GM19397 (cell line): Measurements from ENCODE around the gene RTN4RL1.

ENCODE experiments used
- ATAC-seq: cut with Tn5 transposase; IDR thresholded peaks from one replicate; pipeline ENCODE4 v1.9.1; 2021; ENCODE audit warnings: mild to moderate bottlenecking, moderate library complexity; ENCODE audit not compliant: unreplicated experiment

Gene RTN4RL1, protein sequence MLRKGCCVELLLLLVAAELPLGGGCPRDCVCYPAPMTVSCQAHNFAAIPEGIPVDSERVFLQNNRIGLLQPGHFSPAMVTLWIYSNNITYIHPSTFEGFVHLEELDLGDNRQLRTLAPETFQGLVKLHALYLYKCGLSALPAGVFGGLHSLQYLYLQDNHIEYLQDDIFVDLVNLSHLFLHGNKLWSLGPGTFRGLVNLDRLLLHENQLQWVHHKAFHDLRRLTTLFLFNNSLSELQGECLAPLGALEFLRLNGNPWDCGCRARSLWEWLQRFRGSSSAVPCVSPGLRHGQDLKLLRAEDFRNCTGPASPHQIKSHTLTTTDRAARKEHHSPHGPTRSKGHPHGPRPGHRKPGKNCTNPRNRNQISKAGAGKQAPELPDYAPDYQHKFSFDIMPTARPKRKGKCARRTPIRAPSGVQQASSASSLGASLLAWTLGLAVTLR

DNA sequence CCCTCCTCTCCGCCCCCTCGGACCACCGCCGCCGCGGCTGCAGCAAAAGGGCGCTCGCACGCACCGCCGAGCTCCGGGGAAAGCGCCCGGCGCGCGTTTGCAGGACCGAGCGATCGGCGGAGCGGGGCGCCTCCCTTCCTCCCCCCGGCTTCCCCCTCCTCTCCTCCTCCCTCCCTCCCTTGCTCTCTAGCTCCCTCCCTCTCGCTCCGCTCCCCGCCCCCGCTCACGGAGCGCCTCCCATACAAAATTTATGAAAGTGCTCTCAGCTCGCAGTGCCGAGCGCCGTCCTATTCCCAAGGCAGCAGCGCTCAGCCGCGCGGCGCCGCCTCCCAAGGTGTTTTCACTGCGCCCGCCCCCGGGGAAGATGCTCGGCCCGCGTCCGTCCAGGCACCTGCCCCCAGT is at the start of gene RTN4RL1:
TSS of gene RTN4RL1 (minus strand) at position 115 of the 402 bp plus-strand sequence. CDS start 469 bp downstream, outside the sequence.
- ATAC-seq: no peak

DNA sequence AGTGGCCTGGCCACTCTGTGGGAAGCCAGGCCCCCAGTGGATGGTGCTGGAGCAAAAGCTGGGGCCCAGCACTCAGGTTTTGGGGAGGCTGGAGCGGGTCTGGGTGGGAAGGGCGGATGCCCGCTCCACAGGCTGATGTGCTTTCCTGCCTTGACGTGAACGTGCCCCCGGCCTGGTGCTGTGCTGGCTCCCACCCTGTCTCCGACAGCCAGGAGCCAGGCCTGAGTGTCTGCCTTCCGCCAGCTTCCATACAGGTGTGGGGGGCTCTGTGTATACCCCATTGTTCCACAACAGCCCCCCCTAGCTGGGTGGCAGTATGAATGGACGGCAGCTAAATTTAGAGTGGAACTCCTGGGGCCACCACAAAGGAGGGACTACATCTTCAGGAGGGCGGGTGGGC is 49.8 kb upstream of the RTN4RL1 start:
- ATAC-seq: no peak

DNA sequence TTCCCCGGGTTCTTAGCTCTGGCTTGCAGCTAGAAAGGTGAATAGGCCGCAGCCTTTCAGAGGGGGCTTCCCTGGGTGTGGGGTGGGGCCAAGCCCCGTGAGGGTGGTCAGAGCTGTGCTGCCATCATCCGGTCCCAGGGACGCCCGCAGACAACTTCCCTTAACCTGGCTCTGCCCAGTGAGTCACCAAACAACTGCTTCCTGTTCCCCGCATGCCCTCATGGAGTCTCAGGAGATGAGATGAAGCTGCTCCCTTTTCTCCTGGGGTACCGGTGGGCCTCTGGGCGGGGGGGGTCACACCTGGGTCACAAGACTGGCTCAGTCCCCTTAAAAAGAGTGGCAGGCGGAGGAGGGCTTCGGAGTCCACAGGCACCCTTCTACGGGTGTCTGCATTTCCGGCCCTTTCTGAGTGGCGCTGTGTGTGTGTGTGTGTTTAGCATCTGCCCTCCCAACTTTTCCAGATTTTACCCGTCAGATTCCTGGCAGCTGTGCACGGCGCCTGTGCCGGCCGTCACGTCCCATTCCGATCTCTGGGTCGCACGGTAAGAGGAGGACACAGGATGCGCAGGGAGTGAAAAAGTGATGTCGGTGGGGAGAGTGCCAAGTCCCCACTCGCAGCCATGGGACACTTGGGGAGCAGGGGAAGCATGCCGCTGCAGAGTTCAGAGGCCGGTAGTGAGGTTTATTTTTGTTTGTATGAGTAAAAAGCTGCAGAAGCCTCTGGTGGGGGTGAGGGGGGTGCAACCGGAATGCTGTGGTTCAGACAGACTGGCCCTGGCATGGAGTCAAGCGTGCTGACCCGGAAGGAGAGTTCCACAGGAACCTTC is 46.5 kb upstream of the RTN4RL1 start:
- ATAC-seq: no peak

DNA sequence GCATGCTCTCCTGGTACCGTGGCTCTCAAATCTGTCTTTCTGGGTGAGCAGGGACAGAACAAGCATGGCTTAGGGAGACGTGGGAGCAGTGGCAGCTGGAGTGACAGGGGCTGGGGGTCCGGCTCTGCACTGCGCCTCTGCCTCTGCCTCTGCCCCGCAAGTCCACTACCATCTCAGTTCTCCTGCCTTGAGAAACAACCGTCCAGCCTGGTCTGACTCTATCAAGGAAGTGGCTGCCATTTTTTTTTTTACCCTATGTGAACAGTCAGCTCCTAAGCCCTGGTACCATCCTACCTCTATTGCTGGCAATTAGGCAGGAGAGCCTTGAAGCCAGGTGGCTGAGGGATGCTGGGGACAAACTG is 45.9 kb upstream of the RTN4RL1 start:
- ATAC-seq: no peak

DNA sequence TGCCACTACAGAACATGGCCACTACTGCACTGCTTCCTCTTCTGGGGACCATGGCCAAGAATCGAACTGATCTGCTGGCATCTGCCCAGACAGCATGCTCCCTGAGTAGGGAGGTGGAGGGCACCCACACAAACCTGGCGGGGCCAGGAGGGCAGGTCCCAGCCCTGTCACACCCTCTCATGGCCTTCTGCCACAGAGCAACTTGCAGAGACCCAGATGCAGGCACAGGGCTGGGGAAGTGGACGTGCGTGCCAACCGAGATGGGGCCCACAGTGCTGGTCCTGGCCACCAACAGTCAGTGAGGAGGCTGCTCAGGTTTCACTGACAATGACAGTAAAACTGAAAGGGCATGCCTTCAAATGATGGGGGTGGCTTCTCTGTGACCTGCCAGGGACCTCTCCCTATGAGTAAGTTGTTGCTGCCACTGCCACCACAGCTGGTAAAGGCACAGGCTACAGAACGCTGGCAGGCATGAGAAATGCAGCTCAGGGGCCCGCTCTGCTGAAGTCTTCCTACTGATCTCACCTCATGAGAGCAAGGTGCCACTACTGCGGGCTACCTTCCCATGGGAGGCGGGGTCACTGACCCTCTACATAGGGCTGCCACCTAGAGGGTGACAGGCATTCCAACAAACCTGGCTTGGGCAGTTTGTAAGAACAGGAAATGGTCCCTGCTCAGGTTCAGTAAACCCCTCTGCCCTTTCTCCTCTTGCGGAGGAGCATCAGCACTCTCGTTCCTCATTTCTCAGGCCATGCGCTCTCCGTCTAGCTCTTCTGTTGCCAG is 45.3 kb upstream of the RTN4RL1 start:
- peak; percentile 72 for ATAC-seq

DNA sequence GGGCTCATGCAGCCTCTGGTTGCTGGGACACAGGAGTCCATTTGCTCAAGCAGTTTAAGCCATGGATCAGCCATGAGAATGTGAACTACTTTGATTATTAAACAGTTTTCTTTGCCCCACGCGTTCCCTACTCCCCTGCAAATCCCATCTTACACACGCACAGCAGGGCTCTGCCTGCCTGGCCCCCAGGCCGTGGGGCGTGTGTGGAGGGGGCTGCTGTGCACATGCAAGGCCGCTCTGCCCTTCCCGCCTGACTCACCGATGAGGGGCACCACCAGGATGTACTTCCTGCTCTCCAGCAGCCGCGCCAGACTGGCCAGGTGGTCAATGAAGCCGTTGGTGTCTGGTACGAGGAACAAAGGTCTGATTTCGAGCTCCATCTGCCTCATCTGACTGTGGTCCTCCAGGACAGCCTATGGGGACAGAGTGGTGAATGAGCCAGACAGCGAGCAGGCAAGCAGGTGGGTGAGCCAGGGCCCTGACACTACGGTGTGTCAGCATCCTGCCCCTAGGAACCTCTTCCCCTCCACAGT is 43.5 kb upstream of the RTN4RL1 start:
- ATAC-seq: no peak

DNA sequence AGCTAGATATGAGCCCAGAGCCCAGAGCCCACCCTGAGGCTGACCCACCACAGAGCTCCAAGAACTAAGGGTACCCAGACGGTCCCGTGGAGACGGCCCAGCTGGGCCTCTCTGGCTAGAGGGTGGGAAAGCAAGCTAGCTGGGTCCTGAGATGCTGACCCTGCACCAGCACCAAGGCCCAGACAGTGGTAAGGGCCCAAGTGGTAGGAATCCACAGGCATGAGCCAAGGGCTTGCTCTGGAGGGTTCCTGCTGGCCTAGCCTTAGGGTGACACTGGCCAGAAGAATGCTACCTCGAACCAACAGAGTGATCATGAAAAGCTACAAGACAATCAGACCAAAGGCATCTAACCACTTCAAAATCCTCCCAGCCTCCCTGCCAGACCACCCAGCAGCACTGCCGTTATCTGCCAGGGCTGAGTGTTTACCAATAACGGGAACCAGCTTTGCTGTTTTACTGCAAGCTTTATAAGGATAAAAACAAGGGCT is 42.9 kb upstream of the RTN4RL1 start:
- no peak for ATAC-seq

DNA sequence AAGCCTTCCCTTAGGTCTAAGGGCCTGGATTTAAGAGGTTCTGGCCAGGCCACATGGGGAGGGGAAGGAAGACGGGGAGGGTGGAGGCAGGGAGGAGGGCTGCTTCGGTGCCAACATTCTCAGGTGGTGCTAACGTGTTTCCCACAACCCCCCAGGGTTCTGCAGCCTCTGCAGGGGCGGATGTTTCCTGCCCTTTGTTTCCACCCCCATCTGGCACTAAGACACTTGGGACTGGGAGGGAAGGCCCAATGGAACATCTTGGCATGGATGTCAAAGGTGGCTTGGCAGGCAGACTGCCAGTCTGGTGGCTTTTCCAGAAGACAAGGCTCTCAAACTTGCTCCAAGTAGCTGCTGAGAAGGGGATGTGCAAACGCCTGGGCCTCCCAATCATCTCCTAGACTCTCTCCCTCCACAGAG is 42.5 kb upstream of the RTN4RL1 start:
- ATAC-seq: no peak

DNA sequence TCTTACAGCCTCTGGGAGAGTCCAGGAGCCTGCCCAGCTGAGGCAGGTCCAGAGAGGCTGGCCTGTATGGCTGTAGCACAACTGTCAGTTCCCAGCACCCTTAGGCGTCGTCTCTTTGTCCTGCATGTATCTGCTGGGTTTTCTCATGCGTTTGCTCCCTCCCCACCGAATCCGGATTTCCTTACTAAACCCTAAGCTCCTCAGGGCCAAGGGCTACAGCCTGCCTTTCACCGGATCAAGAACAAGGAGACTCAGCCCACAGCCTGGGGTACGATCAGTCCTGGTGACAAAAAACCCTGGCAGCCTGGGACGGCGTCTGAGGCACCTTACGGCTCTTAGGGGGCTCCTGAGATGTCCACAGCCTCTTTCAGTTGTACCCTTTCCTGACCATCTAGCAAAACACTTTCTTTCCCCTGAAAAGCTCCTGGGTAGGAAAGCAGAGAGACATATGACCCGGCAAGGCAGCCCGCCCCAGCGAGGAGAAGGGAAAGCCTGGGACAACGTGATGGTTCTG is 42.0 kb upstream of the RTN4RL1 start:
- no peak for ATAC-seq

DNA sequence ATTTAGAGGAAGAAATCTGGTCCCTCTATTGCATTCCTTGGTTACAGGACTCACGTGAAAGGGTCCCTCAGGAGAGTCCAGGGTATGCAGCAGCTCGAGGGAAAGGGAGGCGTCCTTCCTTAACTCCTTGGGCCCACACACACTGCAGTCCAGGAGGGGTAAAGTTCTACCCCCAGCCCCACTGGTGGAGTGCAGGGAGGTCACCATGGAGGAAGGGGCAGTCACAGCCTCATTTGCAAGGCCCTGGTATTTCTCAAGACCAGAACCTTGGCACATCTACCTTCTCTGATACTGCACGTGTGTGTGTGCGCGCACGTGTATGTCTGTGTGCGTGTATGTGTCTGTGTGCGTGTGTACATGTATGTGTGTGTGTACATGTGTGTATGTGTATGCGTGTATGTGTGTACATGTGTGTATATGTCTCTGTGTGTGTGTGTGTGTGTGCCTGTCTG is 40.8 kb upstream of the RTN4RL1 start:
- no peak for ATAC-seq

DNA sequence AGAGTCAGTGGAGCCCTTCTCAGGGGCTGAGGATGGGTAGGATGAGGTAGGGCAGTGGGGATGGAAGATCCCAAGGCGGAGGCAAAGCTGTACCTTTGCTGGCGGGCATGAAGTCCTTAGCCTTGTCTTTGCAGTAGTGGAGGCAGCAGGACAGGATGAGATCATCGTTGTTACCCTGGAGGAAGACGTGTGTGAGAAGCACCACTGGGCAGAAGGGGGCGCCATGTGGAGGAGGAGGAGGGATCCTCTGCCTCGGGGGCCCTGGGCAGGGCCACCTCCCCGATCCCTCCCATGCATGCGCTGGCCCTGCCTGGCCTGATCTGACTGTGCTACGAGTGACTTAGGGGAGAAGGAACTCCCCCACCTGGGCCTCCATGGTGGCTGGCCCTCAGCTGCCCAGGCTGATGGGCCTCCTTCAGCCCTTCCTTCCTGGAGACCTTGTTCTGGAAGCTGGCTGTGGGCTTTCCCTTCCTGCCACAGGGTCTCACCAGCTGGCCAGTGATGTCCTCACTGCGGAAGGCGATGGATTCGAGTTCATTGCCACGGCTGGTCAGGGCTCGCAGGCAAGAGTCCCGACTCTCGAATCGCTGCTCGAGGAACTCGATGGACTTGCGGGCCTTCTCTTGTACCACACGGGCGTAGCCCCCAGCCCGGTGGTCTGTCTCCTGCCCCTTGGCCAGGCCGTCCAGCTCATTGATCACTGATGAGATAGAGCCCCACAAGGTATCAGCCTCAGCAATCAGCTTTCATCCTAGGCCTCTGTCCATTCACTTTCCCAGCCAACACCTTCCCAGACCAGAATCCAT is 40.0 kb upstream of the RTN4RL1 start:
- ATAC-seq: no peak

DNA sequence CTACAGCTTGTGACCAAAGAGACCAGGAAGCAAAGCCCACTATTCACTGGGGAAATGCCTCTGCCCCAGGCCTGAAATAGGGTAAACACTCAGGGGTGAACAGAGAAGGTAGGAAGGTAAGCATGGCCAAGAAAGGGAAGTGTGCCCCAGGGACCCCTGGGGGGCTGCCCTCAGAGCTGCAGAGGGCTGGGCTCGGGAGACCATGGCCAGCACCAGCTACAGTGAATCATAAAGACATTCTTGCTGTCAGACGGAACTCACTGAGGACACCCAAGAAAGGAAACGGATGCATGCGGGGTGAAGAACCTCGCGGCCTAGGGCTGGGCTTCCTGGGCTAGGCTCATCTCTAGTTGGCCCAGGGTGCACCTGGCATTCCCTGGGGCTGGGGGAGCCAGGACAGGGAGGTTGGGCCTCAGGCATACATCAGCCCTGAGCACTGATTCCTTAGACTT is 39.4 kb upstream of the RTN4RL1 start:
- no peak for ATAC-seq

DNA sequence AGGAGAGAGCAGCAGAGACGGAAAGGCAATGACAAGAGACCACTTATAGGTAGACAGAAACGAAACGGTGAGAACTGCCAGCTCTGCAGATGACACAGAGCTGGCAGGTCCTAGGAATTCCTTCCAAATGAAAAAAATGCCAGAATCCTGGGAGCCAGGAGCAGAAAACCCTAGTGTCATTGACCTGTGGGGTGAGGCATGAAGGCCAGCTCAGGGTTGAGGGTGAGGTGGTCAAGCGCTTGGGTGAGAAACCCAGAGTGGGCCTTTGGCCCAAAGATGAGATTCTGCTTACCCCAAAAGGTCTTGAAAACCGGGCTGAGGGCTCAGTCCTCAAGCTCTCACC is 39.0 kb upstream of the RTN4RL1 start:
- no peak for ATAC-seq

DNA sequence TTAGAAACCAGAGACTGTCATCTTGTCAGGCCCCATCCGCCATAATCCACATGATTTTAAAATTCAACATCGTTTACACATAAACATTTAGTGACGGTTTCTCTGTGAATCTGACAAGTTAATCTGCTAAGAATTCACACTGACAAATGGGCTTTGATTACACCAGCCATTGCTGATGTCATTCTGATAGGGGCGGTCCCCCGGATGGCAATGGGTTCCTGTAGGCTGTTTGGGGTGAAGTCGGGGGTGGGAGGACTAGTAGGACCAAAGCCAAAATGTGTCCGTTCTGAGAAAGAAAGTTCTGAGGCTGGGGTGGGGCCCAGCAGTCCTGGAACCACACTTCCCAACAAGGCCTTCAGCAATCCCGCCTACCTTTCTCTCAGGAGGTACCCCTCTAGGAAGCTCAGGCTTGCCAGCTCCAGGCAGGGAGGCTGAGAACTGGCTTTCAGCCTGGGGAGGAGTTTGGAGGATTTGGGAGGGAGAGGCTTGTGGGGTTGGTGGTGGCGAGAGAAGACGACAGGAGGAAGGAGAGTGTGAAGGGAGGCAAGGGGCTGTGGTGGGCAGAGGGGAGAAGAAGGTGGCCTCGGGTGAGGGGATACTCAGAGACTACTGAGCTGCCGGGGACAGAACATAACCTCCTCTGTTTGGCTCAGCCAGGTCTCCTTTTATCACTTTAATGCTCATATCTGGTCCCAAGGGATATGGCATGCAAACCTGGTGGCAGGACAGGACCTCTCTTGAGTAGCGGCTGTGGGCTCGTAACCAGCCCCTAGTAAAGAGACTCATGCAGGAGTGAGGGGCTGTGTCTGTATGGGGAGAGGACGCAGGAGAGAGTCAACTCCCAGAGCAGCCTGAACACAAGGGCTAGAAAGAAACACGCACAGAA is 38.4 kb upstream of the RTN4RL1 start:
- ATAC-seq: no peak

DNA sequence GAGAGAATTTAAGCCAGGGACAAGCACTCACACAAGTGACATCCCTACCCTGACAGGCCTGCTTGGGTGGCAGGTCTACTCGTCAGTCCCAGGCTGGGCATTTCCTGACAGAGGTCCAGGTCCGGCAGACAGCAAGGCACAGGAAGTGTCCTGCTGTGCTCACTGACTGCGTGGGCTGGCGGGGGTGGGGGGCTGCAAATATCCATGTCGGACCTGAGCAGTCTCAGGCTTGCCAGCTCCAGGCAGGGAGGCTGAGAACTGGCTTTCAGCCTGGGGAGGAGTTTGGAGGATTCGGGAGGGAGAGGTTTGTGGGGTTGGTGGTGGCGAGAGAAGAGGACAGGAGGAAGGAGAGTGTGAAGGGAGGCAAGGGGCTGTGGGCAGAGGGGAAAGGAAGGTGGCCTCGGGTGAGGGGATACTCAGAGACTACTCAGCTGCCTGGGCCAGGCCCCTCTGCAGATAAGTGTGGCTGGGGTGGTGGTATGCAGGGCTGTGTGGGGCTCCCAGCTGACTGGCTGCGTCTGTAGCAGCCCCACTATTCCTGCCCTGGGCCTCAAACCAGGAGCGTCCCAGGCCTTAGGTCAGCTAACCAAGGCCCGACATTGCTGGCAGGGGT is 37.5 kb upstream of the RTN4RL1 start:
- ATAC-seq: no peak

DNA sequence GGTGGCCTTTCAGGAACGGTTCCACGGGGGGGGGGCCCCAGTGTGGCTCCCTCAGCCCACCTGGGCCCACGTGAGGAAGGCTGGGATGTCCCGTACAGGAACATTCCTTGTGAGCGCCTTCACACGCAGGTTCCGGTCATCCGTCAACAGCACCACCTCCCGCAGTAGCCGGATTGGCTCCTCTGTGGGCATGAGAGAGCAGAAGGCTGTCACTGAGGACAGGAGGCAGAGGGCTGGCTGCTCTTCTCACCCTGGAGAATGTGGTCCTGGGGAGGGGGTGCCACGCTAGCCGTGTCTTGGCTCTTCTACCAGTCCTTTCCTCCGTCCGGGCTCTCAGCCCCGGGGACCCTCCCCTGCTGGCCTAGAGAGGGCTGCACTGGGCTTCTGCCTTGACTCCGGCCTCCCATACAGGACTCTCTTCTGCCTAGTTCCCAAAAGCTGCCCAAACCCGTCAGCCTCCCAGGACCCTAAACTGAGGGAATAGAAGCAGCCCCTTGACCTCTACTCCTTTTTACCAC is 36.4 kb upstream of the RTN4RL1 start:
- ATAC-seq: no peak

DNA sequence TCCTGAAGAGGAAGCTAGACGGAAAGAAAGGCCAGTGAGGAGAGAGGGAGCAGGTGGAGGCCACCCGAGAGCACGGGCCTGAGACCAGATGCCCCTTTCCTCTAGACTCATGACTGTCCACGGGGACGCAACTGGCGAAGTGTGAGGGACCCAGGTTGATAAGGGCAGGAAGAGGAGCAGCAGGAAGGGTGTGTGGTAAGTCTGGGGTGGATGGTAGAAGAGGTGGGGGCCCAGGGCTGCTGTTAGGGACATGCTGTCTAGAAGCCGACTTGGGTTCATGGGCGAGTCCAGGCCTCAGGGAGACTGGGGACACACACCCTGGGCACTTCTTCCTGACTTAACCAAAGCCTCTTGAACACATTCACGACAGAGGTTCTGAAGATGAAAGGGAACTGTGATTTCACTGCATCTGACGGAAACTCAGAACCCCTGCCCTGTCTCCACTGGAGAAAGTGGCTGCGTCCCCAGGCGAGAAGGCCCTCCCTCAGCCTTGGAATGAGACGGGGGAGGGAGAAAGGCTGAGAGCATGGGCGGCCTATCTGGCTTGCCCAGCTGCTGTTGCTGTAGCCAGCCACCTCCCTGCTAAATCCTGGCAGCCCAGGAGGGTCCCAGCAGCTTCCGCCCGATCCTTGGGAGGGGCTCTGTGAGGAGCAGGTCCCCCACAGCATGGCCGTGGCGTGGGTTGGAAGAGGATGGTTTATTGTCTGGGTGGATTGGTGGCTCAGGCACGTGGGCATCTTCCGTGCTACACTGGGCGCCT is 35.7 kb upstream of the RTN4RL1 start:
- no peak for ATAC-seq

DNA sequence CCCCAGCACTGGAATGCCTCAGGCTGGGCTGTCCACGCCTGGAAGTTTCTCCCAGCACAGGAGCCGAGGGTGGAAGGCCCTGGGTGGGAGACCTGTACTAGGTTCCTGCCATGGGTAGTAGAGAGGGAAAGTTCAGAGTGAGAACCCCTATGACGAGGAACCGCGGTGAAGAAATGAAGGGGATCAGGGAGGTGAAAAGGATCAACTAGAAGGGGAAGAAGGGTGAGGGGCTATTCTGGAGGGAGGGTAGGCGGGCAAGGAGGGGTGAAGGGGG is 35.2 kb upstream of the RTN4RL1 start:
- no peak for ATAC-seq
